CD4-positive, CD25-positive, alpha-beta regulatory T cell (primary cell): ENCODE results near the gene PDLIM7. TPM values are rescaled to one million over a fixed set of nuclear protein-coding genes. Genes with fewer than 3 reads are reported as not detected.

ENCODE experiments used
- ATAC-seq, 2 donors: fragments of 150-1000 bp; cut with Tn5 transposase; one replicate each; pipeline ENCODE4 v1.10.0; 2021; ENCODE audit warnings: low read depth in 2 of 2, moderate number of reproducible peaks in 2 of 2, moderate library complexity in 1 of 2
- DNase-seq, 3 donors: peaks; one replicate each; pipeline versions ENCODE4 v3.0.0 to v3.0.0-alpha.2; 2012 to 2022; ENCODE audit warnings: mixed read lengths in 1 of 3
- H3K27ac ChIP-seq: one replicate; pipeline ENCODE4 v1.7.0; 2013; ENCODE audit warnings: mild to moderate bottlenecking, low read length; ENCODE audit not compliant: insufficient read depth, poor library complexity, severe bottlenecking
- H3K27me3 ChIP-seq: one replicate; pipeline ENCODE4 v1.7.0; 2013; ENCODE audit warnings: low read length; ENCODE audit not compliant: control insufficient read depth, insufficient read depth
- H3K36me3 ChIP-seq: one replicate; pipeline ENCODE4 v1.7.0; 2013; ENCODE audit warnings: mild to moderate bottlenecking, low read length, moderate library complexity; ENCODE audit not compliant: control insufficient read depth, insufficient read depth
- H3K4me1 ChIP-seq: 2 replicates; pipeline ENCODE4 v1.7.0; 2013; ENCODE audit warnings: mild to moderate bottlenecking, low read length; ENCODE audit not compliant: insufficient read depth, control insufficient read depth, poor library complexity, severe bottlenecking
- H3K4me3 ChIP-seq: one replicate; pipeline ENCODE4 v1.7.0; 2013; ENCODE audit warnings: low read depth, mild to moderate bottlenecking, low read length, moderate library complexity
- H3K9me3 ChIP-seq, 2 experiments: 1 replicate in 1 of 2; 2 replicates in 1 of 2; pipeline ENCODE4 v1.7.0; 2013; ENCODE audit warnings: low read length in 2 of 2, mild to moderate bottlenecking in 1 of 2, moderate library complexity in 1 of 2; ENCODE audit not compliant: control insufficient read depth in 2 of 2
- H3K27ac Mint-ChIP-seq, 3 donors: one replicate each; pipeline ENCODE4 v1.8.0; 2020 to 2022; ENCODE audit warnings: mild to moderate bottlenecking in 3 of 3, mixed read lengths in 3 of 3, moderate library complexity in 2 of 3
- H3K27me3 Mint-ChIP-seq: one replicate; pipeline ENCODE4 v1.8.0; 2022; ENCODE audit warnings: mild to moderate bottlenecking, mixed read lengths
- H3K36me3 Mint-ChIP-seq: one replicate; pipeline ENCODE4 v1.8.0; 2020; ENCODE audit warnings: mixed read lengths
- H3K4me1 Mint-ChIP-seq, 4 donors: one replicate each; pipeline ENCODE4 v1.8.0; 2020 to 2022; ENCODE audit warnings: mixed read lengths in 4 of 4, mild to moderate bottlenecking in 1 of 4
- H3K4me3 Mint-ChIP-seq, 4 donors: one replicate each; pipeline ENCODE4 v1.8.0; 2020 to 2022; ENCODE audit warnings: mild to moderate bottlenecking in 4 of 4, mixed read lengths in 4 of 4, moderate library complexity in 3 of 4
- H3K9me3 Mint-ChIP-seq, 7 donors: one replicate each; pipeline ENCODE4 v1.8.0; 2020 to 2022; ENCODE audit warnings: mixed read lengths in 7 of 7, mild to moderate bottlenecking in 3 of 7, moderate library complexity in 2 of 7
- polyA plus RNA-seq, 4 donors: library from polyadenylated mRNA; unstranded; fragments of 300-500 nt; fragmentation: Illumina TruSeq; gene quantifications; one replicate each; pipeline ENCODE4 v1.2.3, GENCODE V29; 2021
- total RNA-seq: library from RNA; stranded (reverse); gene quantifications from one replicate; pipeline ENCODE4 v1.2.3, GENCODE V29; 2022

PDLIM7 gene
- total and polyA plus RNA-seq, 5 donors from 2014 or later, result 1.6 to 7.8 (median 2.5) TPM

GRCh38 chr5:177520916-177521513, 23.6 kb upstream of the PDLIM7 start:
- H3K27me3 ChIP-seq, result no peaks in the 10 kb centered on the region
- no peaks in the 10 kb centered on the region for H3K27me3 Mint-ChIP-seq
- no peaks in the 10 kb centered on the region for H3K9me3 ChIP-seq
- peaks cover 8% of the 10 kb centered on the region for H3K36me3 Mint-ChIP-seq
- no peak for ATAC-seq
- H3K27ac ChIP-seq, result no peak overlapping the region
- H3K9me3 Mint-ChIP-seq, result peaks cover 0 to 2% (median 0%) of the 10 kb centered on the region in 7 donors
- peaks cover 0 to 47% (median 17%) of the 10 kb centered on the region in 4 donors for H3K4me1 Mint-ChIP-seq
- peaks cover 28% of the 10 kb centered on the region for H3K36me3 ChIP-seq
- peaks cover 29% of the 10 kb centered on the region for H3K4me1 ChIP-seq
- DNase-seq, result no peak
- H3K27ac Mint-ChIP-seq, result peak overlapping the region in 2 of 3 donors; percentile 46 to 62
- no peak overlapping the region for H3K4me3 ChIP-seq
- H3K4me3 Mint-ChIP-seq, result peak overlapping the region in 2 of 4 donors; percentile 16 to 64

GRCh38 chr5:177520271-177520670, 22.9 kb upstream of the PDLIM7 start:
- H3K27ac Mint-ChIP-seq, result peak overlapping the region in 2 of 3 donors; percentile 55 to 62
- H3K4me3 Mint-ChIP-seq, result peak overlapping the region in 2 of 4 donors; percentile 28 to 38
- H3K36me3 Mint-ChIP-seq, result peaks cover 14% of the 10 kb centered on the region
- Histone ChIP-seq H3K4me3 (no peak overlapping the region), H3K4me1 (peaks cover 36% of the 10 kb centered on the region), H3K36me3 (peaks cover 24% of the 10 kb centered on the region), H3K27me3 (no peaks in the 10 kb centered on the region), H3K27ac (no peak overlapping the region), H3K9me3 (no peaks in the 10 kb centered on the region)
- DNase-seq, result no peak
- peaks cover 0 to 54% (median 23%) of the 10 kb centered on the region in 4 donors for H3K4me1 Mint-ChIP-seq
- ATAC-seq, result no peak
- H3K27me3 Mint-ChIP-seq, result no peaks in the 10 kb centered on the region
- H3K9me3 Mint-ChIP-seq, result peaks cover 0 to 2% (median 0%) of the 10 kb centered on the region in 7 donors

- ATAC-seq (no peak), DNase-seq (no peak)
- H3K4me1 Mint-ChIP-seq, result peaks cover 0 to 59% (median 26%) of the 10 kb centered on the region in 4 donors
- Histone ChIP-seq H3K36me3 (peaks cover 27% of the 10 kb centered on the region), H3K9me3 (no peaks in the 10 kb centered on the region), H3K4me1 (peaks cover 40% of the 10 kb centered on the region), H3K27ac (no peak overlapping the region), H3K27me3 (no peaks in the 10 kb centered on the region), H3K4me3 (no peak overlapping the region)
- H3K27me3 Mint-ChIP-seq, result no peaks in the 10 kb centered on the region
- H3K27ac Mint-ChIP-seq, result peak overlapping the region in 1 of 3 donors; percentile 66
- H3K36me3 Mint-ChIP-seq, result peaks cover 16% of the 10 kb centered on the region
- peak overlapping the region in 2 of 4 donors; percentile 16 to 38 for H3K4me3 Mint-ChIP-seq
- H3K9me3 Mint-ChIP-seq, result peaks cover 0 to 2% (median 0%) of the 10 kb centered on the region in 7 donors
Observed at GRCh38 chr5:177519463-177520235, 22.2 kb upstream of the PDLIM7 start.

GRCh38 chr5:177516601-177517568, 19.5 kb upstream of the PDLIM7 start, which contains the start of gene DDX41:
TSS of gene DDX41 (minus strand) at chr5:177516961. CDS start at chr5:177516945, 16 bp downstream.
- peaks cover 0 to 61% (median 27%) of the 10 kb centered on the region in 4 donors for H3K4me1 Mint-ChIP-seq

GRCh38 chr5:177515580-177515979, 18.2 kb upstream of the PDLIM7 start:
- Mint-ChIP-seq H3K4me3 (peak overlapping the region; percentile 90 to 98 (median 94)), H3K9me3 (peaks cover 0 to 2% (median 0%) of the 10 kb centered on the region in 7 donors), H3K27me3 (no peaks in the 10 kb centered on the region), H3K4me1 (peaks cover 0 to 49% (median 26%) of the 10 kb centered on the region in 4 donors), H3K36me3 (peaks cover 32% of the 10 kb centered on the region), H3K27ac (peak overlapping the region in 2 of 3 donors; percentile 65 to 74)
- no peaks in the 10 kb centered on the region for H3K27me3 ChIP-seq
- peaks cover 46% of the 10 kb centered on the region for H3K36me3 ChIP-seq
- peak overlapping the region; percentile 92 for H3K4me3 ChIP-seq
- no peaks in the 10 kb centered on the region for H3K9me3 ChIP-seq
- ATAC-seq (no peak), DNase-seq (no peak)
- peak overlapping the region; percentile 71 for H3K27ac ChIP-seq
- peaks cover 33% of the 10 kb centered on the region for H3K4me1 ChIP-seq

More at GRCh38 chr5:177516601-177517568, 19.5 kb upstream of the PDLIM7 start, which contains the start of gene DDX41:
- H3K36me3 ChIP-seq, result peaks cover 45% of the 10 kb centered on the region
- Mint-ChIP-seq H3K4me3 (peak within 1 kb of the TSS; percentile 90 to 98 (median 94)), H3K27me3 (no peaks in the 10 kb centered on the region), H3K9me3 (peaks cover 0 to 2% (median 0%) of the 10 kb centered on the region in 7 donors), H3K27ac (peak within 1 kb of the TSS; percentile 89 to 97 (median 96)), H3K36me3 (peaks cover 25% of the 10 kb centered on the region)
- peak; percentile 94 to 98 (median 96) for DNase-seq
- peaks cover 40% of the 10 kb centered on the region for H3K4me1 ChIP-seq
- H3K27me3 ChIP-seq, result no peaks in the 10 kb centered on the region
- peak; percentile 90 to 91 for ATAC-seq
- H3K9me3 ChIP-seq, result no peaks in the 10 kb centered on the region
- peak within 1 kb of the TSS; percentile 92 for H3K4me3 ChIP-seq
- peak within 1 kb of the TSS; percentile 71 for H3K27ac ChIP-seq

- no peak overlapping the region for H3K27ac Mint-ChIP-seq
- Histone ChIP-seq H3K4me3 (no peak overlapping the region), H3K36me3 (peaks cover 46% of the 10 kb centered on the region), H3K4me1 (peaks cover 25% of the 10 kb centered on the region), H3K27ac (no peak overlapping the region), H3K27me3 (no peaks in the 10 kb centered on the region), H3K9me3 (no peaks in the 10 kb centered on the region)
- DNase-seq (no peak), ATAC-seq (no peak)
- H3K4me3 Mint-ChIP-seq, result peak overlapping the region in 2 of 4 donors; percentile 26 to 95
- H3K4me1 Mint-ChIP-seq, result peaks cover 0 to 43% (median 20%) of the 10 kb centered on the region in 4 donors
- H3K27me3 Mint-ChIP-seq, result no peaks in the 10 kb centered on the region
- H3K36me3 Mint-ChIP-seq, result peaks cover 35% of the 10 kb centered on the region
- peaks cover 0 to 2% (median 0%) of the 10 kb centered on the region in 7 donors for H3K9me3 Mint-ChIP-seq
Observed at GRCh38 chr5:177514541-177514940, 17.1 kb upstream of the PDLIM7 start.

DNA sequence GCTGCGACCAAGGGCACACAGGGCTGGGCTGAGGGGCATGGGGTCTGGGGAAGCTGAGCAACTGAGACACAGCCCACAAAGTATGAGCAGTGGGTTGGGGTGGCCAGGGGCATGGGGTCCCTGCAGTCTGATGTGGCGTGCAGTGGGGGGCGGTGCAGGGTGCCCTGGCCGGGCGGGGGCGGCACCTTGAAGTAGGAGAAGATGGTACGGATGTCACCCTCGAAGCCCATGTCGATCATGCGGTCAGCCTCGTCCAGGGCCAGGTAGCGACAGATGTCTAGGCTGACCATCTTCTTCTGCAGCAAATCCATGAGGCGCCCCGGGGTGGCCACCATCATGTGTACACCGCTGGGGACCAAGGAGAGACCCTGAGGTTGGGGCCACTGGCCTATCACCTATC, 16.1 kb upstream of the PDLIM7 start:
- H3K4me1 ChIP-seq, result peaks cover 18% of the 10 kb centered on the region
- H3K27ac ChIP-seq, result no peak overlapping the region
- Mint-ChIP-seq H3K9me3 (peaks cover 0 to 2% (median 0%) of the 10 kb centered on the region in 7 donors), H3K27me3 (no peaks in the 10 kb centered on the region), H3K4me3 (peak overlapping the region; percentile 31 to 82 (median 54)), H3K27ac (peak overlapping the region in 1 of 3 donors; percentile 36), H3K36me3 (peaks cover 35% of the 10 kb centered on the region), H3K4me1 (peaks cover 0 to 37% (median 19%) of the 10 kb centered on the region in 4 donors)
- DNase-seq (no peak), ATAC-seq (no peak)
- H3K36me3 ChIP-seq, result peaks cover 46% of the 10 kb centered on the region
- no peaks in the 10 kb centered on the region for H3K9me3 ChIP-seq
- H3K4me3 ChIP-seq, result no peak overlapping the region
- H3K27me3 ChIP-seq, result no peaks in the 10 kb centered on the region
